Neural cell (in vitro differentiated cells): ENCODE results near the gene RABGAP1L. TPM values are rescaled to one million over a fixed set of nuclear protein-coding genes. Genes with fewer than 3 reads are reported as not detected.

Source experiments
- H2AFZ ChIP-seq: fragments of 200-600, 300-800 bp; sonication (generic), shearing (Covaris generic); 2 replicates; pipeline ENCODE4 v1.6.0; 2014; ENCODE audit warnings: low read depth, mild to moderate bottlenecking, antibody characterized with exemption, low read length, moderate library complexity
- H3F3A ChIP-seq: fragments of 200-600 bp; shearing (Covaris generic); 2 replicates; pipeline ENCODE4 v1.6.1; 2016; ENCODE audit warnings: mild to moderate bottlenecking, moderate library complexity, mixed read lengths, antibody characterized with exemption, low read length; ENCODE audit not compliant: insufficient read depth, poor library complexity, severe bottlenecking
- H3K27ac ChIP-seq: fragments of 200-600, 300-800 bp; sonication (generic), shearing (Covaris generic); 2 replicates; pipeline ENCODE4 v1.5.1; 2014; ENCODE audit warnings: mild to moderate bottlenecking, low read length, moderate library complexity
- H3K27me3 ChIP-seq: fragments of 300-800, 200-600 bp; sonication (generic), shearing (Covaris generic); 2 replicates; pipeline ENCODE4 v1.6.0; 2014; ENCODE audit warnings: mild to moderate bottlenecking, low read depth, low read length, moderate library complexity; ENCODE audit not compliant: insufficient read depth
- H3K36me3 ChIP-seq: fragments of 300-800, 200-600 bp; sonication (generic), shearing (Covaris generic); 2 replicates; pipeline ENCODE4 v1.5.1; 2014; ENCODE audit warnings: mild to moderate bottlenecking, antibody characterized with exemption, low read length, moderate library complexity; ENCODE audit not compliant: insufficient read depth
- H3K4me2 ChIP-seq: fragments of 300-800, 200-600 bp; sonication (generic), shearing (Covaris generic); 2 replicates; pipeline ENCODE4 v1.6.0; 2014; ENCODE audit warnings: mild to moderate bottlenecking, low read length
- H3K4me3 ChIP-seq: fragments of 300-800, 200-600 bp; sonication (generic), shearing (Covaris generic); 2 replicates; pipeline ENCODE4 v1.5.1; 2014; ENCODE audit warnings: mild to moderate bottlenecking, low read length, moderate library complexity
- H3K79me2 ChIP-seq: fragments of 200-600 bp; shearing (Covaris generic); replicated peaks from 2 replicates; pipeline ENCODE4 v1.6.0; 2014; ENCODE audit warnings: mild to moderate bottlenecking, low read length, moderate library complexity; ENCODE audit not compliant: insufficient read depth
- H3K9ac ChIP-seq: fragments of 300-800, 200-600 bp; sonication (generic), shearing (Covaris generic); 2 replicates; pipeline ENCODE4 v1.6.1; 2016; ENCODE audit warnings: mild to moderate bottlenecking, low read length, mixed read lengths
- H3K9me2 ChIP-seq: fragments of 200-600 bp; shearing (Covaris generic); 2 replicates; pipeline ENCODE4 v1.6.1; 2016; ENCODE audit warnings: mild to moderate bottlenecking, low read length, mixed read lengths; ENCODE audit not compliant: insufficient read depth
- H3K9me3 ChIP-seq: fragments of 200-600, 300-800 bp; sonication (generic), shearing (Covaris generic); 2 replicates; pipeline ENCODE4 v1.6.1; 2016; ENCODE audit warnings: mild to moderate bottlenecking, mixed run types, low read length, moderate library complexity, mixed read lengths
- H4K20me1 ChIP-seq: fragments of 200-600 bp; shearing (Covaris generic); 2 replicates; pipeline ENCODE4 v1.6.1; 2016; ENCODE audit warnings: mild to moderate bottlenecking, mixed run types; ENCODE audit not compliant: insufficient read depth
- CTCF ChIP-seq: fragments of 450-650 bp; IDR thresholded peaks from 2 replicates; pipeline ENCODE4 v1.5.1; 2014; ENCODE audit warnings: antibody characterized with exemption, mild to moderate bottlenecking, moderate library complexity; ENCODE audit not compliant: poor library complexity, severe bottlenecking
- EP300 ChIP-seq: fragments of 450-650 bp; conservative IDR thresholded peaks from 2 replicates; pipeline ENCODE4 v1.6.1; 2014; ENCODE audit warnings: antibody characterized with exemption, mild to moderate bottlenecking, moderate library complexity; ENCODE audit not compliant: poor library complexity, severe bottlenecking
- EZH2 ChIP-seq: fragments of 200-600, 300-800 bp; shearing (Covaris generic), sonication (generic); IDR thresholded peaks from 2 replicates; pipeline ENCODE4 v1.6.1; 2014; ENCODE audit warnings: antibody characterized with exemption, low read length, borderline replicate concordance, mild to moderate bottlenecking; ENCODE audit not compliant: insufficient read depth, poor library complexity, severe bottlenecking
- MXI1 ChIP-seq: fragments of 450-650 bp; conservative IDR thresholded peaks from 2 replicates; pipeline ENCODE4 v1.6.1; 2014; ENCODE audit warnings: antibody characterized with exemption, mild to moderate bottlenecking; ENCODE audit not compliant: poor library complexity, severe bottlenecking
- POLR2AphosphoS5 ChIP-seq: IDR thresholded peaks from 2 replicates; pipeline ENCODE4 v1.6.1; 2012
- RAD21 ChIP-seq: fragments of 450-650 bp; conservative IDR thresholded peaks from 2 replicates; pipeline ENCODE4 v1.6.1; 2014; ENCODE audit warnings: antibody characterized with exemption, mild to moderate bottlenecking, moderate library complexity
- REST ChIP-seq: IDR thresholded peaks from 2 replicates; pipeline ENCODE4 v1.6.1; 2012; ENCODE audit warnings: borderline replicate concordance
- SMC3 ChIP-seq: fragments of 450-650 bp; conservative IDR thresholded peaks from 2 replicates; pipeline ENCODE4 v1.6.1; 2014; ENCODE audit warnings: antibody characterized with exemption, mild to moderate bottlenecking, moderate library complexity; ENCODE audit not compliant: poor library complexity
- TAF1 ChIP-seq: IDR thresholded peaks from 2 replicates; pipeline ENCODE4 v1.6.1; 2012; ENCODE audit warnings: low read depth
- polyA plus RNA-seq: library from polyadenylated mRNA; depleted of rRNA; stranded (reverse); fragments of >200 nt; gene quantifications from 2 replicates; pipeline ENCODE4 v1.2.3, GENCODE V29; 2014

RABGAP1L gene
- polyA plus RNA-seq, 1 donor from 2014 or later = 32.2 TPM

GRCh38 chr1:174415506-174415905 is 256.2 kb downstream of the RABGAP1L start:
- Histone ChIP-seq H3K27me3 (no peaks in the 10 kb centered on the region), H3K79me2 (no peaks in the 10 kb centered on the region), H3K9me3 (no peaks in the 10 kb centered on the region), H4K20me1 (no peaks in the 10 kb centered on the region), H3F3A (no peaks in the 10 kb centered on the region), H3K9ac (no peak overlapping the region), H3K27ac (no peak overlapping the region), H3K4me2 (no peak overlapping the region), H2AFZ (no peak overlapping the region), H3K4me3 (no peak overlapping the region), H3K9me2 (no peaks in the 10 kb centered on the region), H3K36me3 (no peaks in the 10 kb centered on the region)
- TF ChIP-seq SMC3 (no peak), RAD21 (no peak), MXI1 (no peak), TAF1 (no peak), POLR2AphosphoS5 (no peak), CTCF (no peak), EZH2 (no peak)

GRCh38 chr1:174417921-174418320 is 258.6 kb downstream of the RABGAP1L start:
- no peaks in the 10 kb centered on the region for H3F3A ChIP-seq
- H3K27me3 ChIP-seq = no peaks in the 10 kb centered on the region
- H3K79me2 ChIP-seq = no peaks in the 10 kb centered on the region
- no peaks in the 10 kb centered on the region for H3K36me3 ChIP-seq
- TF ChIP-seq TAF1 (no peak), RAD21 (no peak), REST (no peak), CTCF (no peak), POLR2AphosphoS5 (no peak), EZH2 (no peak), SMC3 (no peak), EP300 (no peak), MXI1 (no peak)
- no peaks in the 10 kb centered on the region for H3K9me3 ChIP-seq
- H4K20me1 ChIP-seq = no peaks in the 10 kb centered on the region
- H3K4me3 ChIP-seq = no peak overlapping the region
- no peak overlapping the region for H2AFZ ChIP-seq
- H3K27ac ChIP-seq = no peak overlapping the region
- H3K4me2 ChIP-seq = no peak overlapping the region
- no peak overlapping the region for H3K9ac ChIP-seq
- no peaks in the 10 kb centered on the region for H3K9me2 ChIP-seq
